Hepatocyte (in vitro differentiated cells): ENCODE results near the gene MC5R. TPM values are rescaled to one million over a fixed set of nuclear protein-coding genes. Genes with fewer than 3 reads are reported as not detected.

ENCODE experiments used
- DNase-seq: peaks from one replicate; pipeline ENCODE4 v3.0.0-alpha.2; 2016; ENCODE audit warnings: low spot score
- H2AFZ ChIP-seq: fragments of 200-600 bp; sonication (generic); 2 replicates; pipeline ENCODE4 v1.6.0; 2016; ENCODE audit warnings: antibody characterized with exemption, mild to moderate bottlenecking
- H3K27ac ChIP-seq: fragments of 200-600 bp; sonication (generic); 2 replicates; pipeline ENCODE4 v1.5.1; 2016; ENCODE audit warnings: mild to moderate bottlenecking
- H3K27me3 ChIP-seq: fragments of 200-600 bp; sonication (generic); 2 replicates; pipeline ENCODE4 v1.6.1; 2016
- H3K36me3 ChIP-seq: fragments of 200-600 bp; sonication (generic); replicated peaks from 2 replicates; pipeline ENCODE4 v1.5.1; 2016; ENCODE audit warnings: low read depth; ENCODE audit not compliant: insufficient read depth
- H3K4me1 ChIP-seq: fragments of 200-600 bp; sonication (generic); 2 replicates; pipeline ENCODE4 v1.5.1; 2016; ENCODE audit warnings: mild to moderate bottlenecking, moderate library complexity; ENCODE audit not compliant: insufficient read depth
- H3K4me2 ChIP-seq: fragments of 200-600 bp; sonication (generic); 2 replicates; pipeline ENCODE4 v1.6.0; 2016
- H3K4me3 ChIP-seq: fragments of 200-600 bp; sonication (generic); 2 replicates; pipeline ENCODE4 v1.5.1; 2016; ENCODE audit warnings: mild to moderate bottlenecking
- H3K79me2 ChIP-seq: fragments of 200-600 bp; sonication (generic); 2 replicates; pipeline ENCODE4 v1.6.0; 2017; ENCODE audit warnings: mild to moderate bottlenecking
- H3K9me2 ChIP-seq: fragments of 200-600 bp; sonication (generic); replicated peaks from 2 replicates; pipeline ENCODE4 v1.6.0; 2017; ENCODE audit warnings: mild to moderate bottlenecking; ENCODE audit not compliant: insufficient read depth
- H3K9me3 ChIP-seq: fragments of 200-600 bp; sonication (generic); 2 replicates; pipeline ENCODE4 v1.5.1; 2016; ENCODE audit warnings: low read depth, mild to moderate bottlenecking
- H4K20me1 ChIP-seq: fragments of 200-600 bp; sonication (generic); 2 replicates; pipeline ENCODE4 v1.6.0; 2016; ENCODE audit warnings: mild to moderate bottlenecking; ENCODE audit not compliant: insufficient read depth, poor library complexity, severe bottlenecking
- EZH2 ChIP-seq: fragments of 200-600 bp; sonication (generic); IDR thresholded peaks from 2 replicates; pipeline ENCODE4 v1.6.1; 2016; ENCODE audit warnings: antibody characterized with exemption, mild to moderate bottlenecking, borderline replicate concordance
- EZH2phosphoT487 ChIP-seq: fragments of 200-600 bp; sonication (generic); IDR thresholded peaks from one replicate; pipeline ENCODE4 v1.6.1; 2018; ENCODE audit warnings: antibody characterized with exemption, mild to moderate bottlenecking, low read depth, moderate library complexity; ENCODE audit not compliant: unreplicated experiment, severe bottlenecking
- WGBS: methylation state at CpG from one replicate; pipeline ENCODE4 v1.1.6; 2016; ENCODE audit warnings: low lambda C conversion rate; ENCODE audit errors: missing lambda C conversion rate; 5-methylcytosine and 5-hydroxymethylcytosine counted together
- polyA plus RNA-seq: library from polyadenylated mRNA; unstranded; fragments of >200 nt; fragmentation: Nextera tagmentation; extraction: Ambion mirVana; gene quantifications from 2 replicates; pipeline ENCODE4 v1.2.1, GENCODE V29; 2016
- total RNA-seq: library from RNA; depleted of rRNA; stranded (reverse); fragments of >200 nt; gene quantifications from 2 replicates; pipeline ENCODE4 v1.2.3, GENCODE V29; 2014
- TF ChIP-seq, protein P1 (sequence below): fragments of 200-600 bp; sonication (generic); IDR thresholded peaks from 2 replicates; pipeline ENCODE4 v1.5.1; 2016; ENCODE audit warnings: antibody characterized with exemption, mild to moderate bottlenecking; ENCODE audit not compliant: poor library complexity

MC5R gene
- total RNA-seq, result not detected in 2 replicates
- polyA plus RNA-seq, result not detected in 2 replicates

DNA sequence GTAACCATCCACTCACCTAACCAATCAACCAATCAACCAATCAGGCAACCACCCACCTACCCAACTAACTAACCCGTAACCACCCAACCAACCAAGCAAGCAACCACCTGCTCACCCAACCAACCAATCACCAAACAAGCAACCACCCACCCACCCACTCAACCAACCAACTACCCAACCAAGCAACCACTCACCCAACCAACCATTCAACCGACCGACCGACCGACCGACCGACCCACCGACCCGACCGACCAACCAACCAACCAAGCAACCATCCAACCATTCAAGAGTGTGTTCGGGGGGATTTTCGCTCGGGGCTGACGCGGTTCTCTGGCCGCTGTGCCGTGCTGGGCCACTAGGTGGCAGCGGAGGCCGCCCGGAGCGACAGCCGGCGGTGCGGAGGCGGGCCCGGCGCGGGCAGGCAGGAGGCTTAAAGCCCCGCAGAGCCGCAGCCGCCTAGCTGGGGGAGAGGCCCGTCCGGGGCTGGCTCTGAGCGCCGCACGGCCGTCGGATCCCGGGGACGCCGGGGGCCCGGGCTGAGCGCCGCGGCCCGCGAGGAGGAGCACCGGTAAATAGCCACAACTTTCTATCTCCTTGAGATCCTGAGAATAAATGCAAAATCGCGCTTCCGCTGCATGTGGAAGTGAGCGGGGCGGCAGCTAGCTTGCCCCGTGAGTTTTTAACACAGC lies at the start of gene MC5R:
TSS of gene MC5R (plus strand) at position 443 of the 689 bp plus-strand sequence. CDS start 1,617 bp downstream, outside the sequence.
- Histone ChIP-seq H3K4me3 (peak within 1 kb of the TSS; percentile 73), H3K9me2 (no peaks in the 10 kb centered on the region), H3K27ac (no peak within 1 kb of the TSS), H3K9me3 (no peaks in the 10 kb centered on the region), H2AFZ (peak within 1 kb of the TSS; percentile 75), H3K27me3 (peaks cover 10% of the 10 kb centered on the region), H3K36me3 (no peaks in the 10 kb centered on the region), H3K79me2 (no peaks in the 10 kb centered on the region), H3K4me2 (peak within 1 kb of the TSS; percentile 99), H4K20me1 (no peaks in the 10 kb centered on the region), H3K4me1 (no peaks in the 10 kb centered on the region)
- TF ChIP-seq, protein P1, sequence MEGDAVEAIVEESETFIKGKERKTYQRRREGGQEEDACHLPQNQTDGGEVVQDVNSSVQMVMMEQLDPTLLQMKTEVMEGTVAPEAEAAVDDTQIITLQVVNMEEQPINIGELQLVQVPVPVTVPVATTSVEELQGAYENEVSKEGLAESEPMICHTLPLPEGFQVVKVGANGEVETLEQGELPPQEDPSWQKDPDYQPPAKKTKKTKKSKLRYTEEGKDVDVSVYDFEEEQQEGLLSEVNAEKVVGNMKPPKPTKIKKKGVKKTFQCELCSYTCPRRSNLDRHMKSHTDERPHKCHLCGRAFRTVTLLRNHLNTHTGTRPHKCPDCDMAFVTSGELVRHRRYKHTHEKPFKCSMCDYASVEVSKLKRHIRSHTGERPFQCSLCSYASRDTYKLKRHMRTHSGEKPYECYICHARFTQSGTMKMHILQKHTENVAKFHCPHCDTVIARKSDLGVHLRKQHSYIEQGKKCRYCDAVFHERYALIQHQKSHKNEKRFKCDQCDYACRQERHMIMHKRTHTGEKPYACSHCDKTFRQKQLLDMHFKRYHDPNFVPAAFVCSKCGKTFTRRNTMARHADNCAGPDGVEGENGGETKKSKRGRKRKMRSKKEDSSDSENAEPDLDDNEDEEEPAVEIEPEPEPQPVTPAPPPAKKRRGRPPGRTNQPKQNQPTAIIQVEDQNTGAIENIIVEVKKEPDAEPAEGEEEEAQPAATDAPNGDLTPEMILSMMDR, result peak; percentile 96
- TF ChIP-seq EZH2phosphoT487, result no peak
- TF ChIP-seq EZH2, result peak; percentile 38
- peak; percentile 83 for DNase-seq
- 7% methylated on average over 53 of the region's 54 CpGs for WGBS

DNA sequence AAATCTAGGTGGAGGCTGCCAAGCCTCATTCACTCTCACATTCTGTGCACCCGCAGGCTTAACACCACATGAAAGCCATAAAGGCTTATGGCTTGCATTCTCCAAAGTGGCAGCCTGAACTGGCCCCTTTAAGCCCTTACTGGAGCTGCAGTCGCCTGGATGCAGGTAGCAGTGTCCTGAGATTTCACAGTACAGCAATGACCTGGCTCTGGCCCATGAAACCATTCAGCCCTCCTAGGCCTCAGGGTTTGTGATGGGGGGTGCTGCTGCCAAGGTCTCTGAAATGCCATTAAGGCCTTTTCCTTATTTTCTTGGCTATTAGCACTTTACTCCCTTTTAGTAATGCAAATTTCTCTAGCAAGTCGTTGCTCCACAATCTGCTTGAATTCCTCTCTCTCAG lies 48.9 kb upstream of the MC5R start:
- Histone ChIP-seq H3K27ac (no peak overlapping the region), H3K9me3 (no peaks in the 10 kb centered on the region), H3K4me2 (no peak overlapping the region), H4K20me1 (no peaks in the 10 kb centered on the region), H3K9me2 (no peaks in the 10 kb centered on the region), H3K27me3 (no peaks in the 10 kb centered on the region), H3K4me3 (no peak overlapping the region), H2AFZ (no peak overlapping the region), H3K4me1 (no peaks in the 10 kb centered on the region), H3K36me3 (no peaks in the 10 kb centered on the region), H3K79me2 (no peaks in the 10 kb centered on the region)
- TF ChIP-seq, protein P1, result no peak
- no peak for TF ChIP-seq EZH2phosphoT487
- no peak for TF ChIP-seq EZH2
- no peak for DNase-seq
- 51% methylated on average over 3 of the region's 3 CpGs for WGBS

DNA sequence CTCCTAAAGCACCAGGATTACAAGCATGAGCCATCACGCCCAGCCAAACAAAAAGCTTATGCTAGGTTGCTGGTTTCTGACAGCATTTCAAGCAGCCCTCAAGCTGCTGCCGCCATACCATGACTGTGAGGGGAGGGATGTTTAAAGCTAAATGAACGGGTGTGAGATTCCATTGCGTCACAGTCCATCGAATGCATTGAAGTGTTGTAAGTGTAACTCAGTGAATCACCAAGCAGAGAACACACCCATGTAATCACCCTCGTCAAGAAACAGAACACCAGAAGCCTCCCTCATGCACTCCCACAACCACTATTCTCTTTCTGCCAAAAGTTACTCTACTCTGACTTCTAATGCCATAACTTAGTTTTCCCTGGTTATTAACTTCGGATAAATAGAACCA lies 32.8 kb upstream of the MC5R start:
- no peak for DNase-seq
- WGBS, result 71% methylated on average over 7 of the region's 7 CpGs
- H3K4me1 ChIP-seq, result no peaks in the 10 kb centered on the region
- H3K9me3 ChIP-seq, result no peaks in the 10 kb centered on the region
- H2AFZ ChIP-seq, result no peak overlapping the region
- H3K9me2 ChIP-seq, result no peaks in the 10 kb centered on the region
- no peaks in the 10 kb centered on the region for H3K27me3 ChIP-seq
- H3K4me2 ChIP-seq, result no peak overlapping the region
- no peaks in the 10 kb centered on the region for H4K20me1 ChIP-seq
- H3K79me2 ChIP-seq, result no peaks in the 10 kb centered on the region
- no peak overlapping the region for H3K27ac ChIP-seq
- TF ChIP-seq EZH2, result no peak
- no peaks in the 10 kb centered on the region for H3K36me3 ChIP-seq
- H3K4me3 ChIP-seq, result no peak overlapping the region

DNA sequence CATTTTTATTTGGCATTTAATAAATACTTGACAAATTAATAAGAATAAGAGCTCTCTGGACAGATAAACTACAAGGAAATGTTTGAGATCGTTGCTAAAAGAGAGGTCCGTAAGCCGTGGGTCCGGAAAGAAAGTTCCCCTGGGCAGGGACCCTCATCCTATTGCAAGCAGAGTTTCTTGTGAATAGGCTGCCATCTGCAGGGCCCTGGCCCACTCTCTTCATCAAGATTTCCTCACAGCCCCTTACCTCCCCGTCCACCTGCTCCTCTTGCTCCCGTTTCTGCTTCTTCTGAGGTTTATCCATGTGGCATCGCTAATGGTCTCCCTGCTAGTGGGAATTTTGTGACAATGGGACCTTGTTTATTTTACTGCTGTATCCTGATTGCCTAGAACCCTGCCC lies 30.1 kb upstream of the MC5R start:
- no peaks in the 10 kb centered on the region for H3K9me3 ChIP-seq
- H3K27ac ChIP-seq, result no peak overlapping the region
- no peaks in the 10 kb centered on the region for H3K36me3 ChIP-seq
- H3K79me2 ChIP-seq, result no peaks in the 10 kb centered on the region
- no peak for DNase-seq
- no peak for TF ChIP-seq EZH2phosphoT487
- TF ChIP-seq, protein P1, result no peak
- TF ChIP-seq EZH2, result no peak
- no peak overlapping the region for H3K4me3 ChIP-seq
- H3K4me2 ChIP-seq, result no peak overlapping the region
- no peaks in the 10 kb centered on the region for H3K27me3 ChIP-seq
- no peak overlapping the region for H2AFZ ChIP-seq
- no peaks in the 10 kb centered on the region for H3K9me2 ChIP-seq
- no peaks in the 10 kb centered on the region for H3K4me1 ChIP-seq
- WGBS, result 49% methylated on average over 7 of the region's 7 CpGs
- no peaks in the 10 kb centered on the region for H4K20me1 ChIP-seq
